HCT116 (cell line): Measurements from ENCODE around the gene GABBR2. TPM values are rescaled to one million over a fixed set of nuclear protein-coding genes. Genes with fewer than 3 reads are reported as not detected.

Experiments used
- ATAC-seq: fragments of 200-7000 bp; cut with Tn5 transposase; 2 replicates; pipeline ENCODE4 v1.9.1; 2020; ENCODE audit warnings: mild to moderate bottlenecking, moderate library complexity
- BruUV-seq: library from RNA; stranded (reverse); fragments of 400-500 nt; replicated peaks from 2 replicates; lab custom pipeline; 2021; lab: Mats Ljungman, UMichigan
- CTCF ChIA-PET: fragments of 300-600 bp; sonication (Branson Sonifier 250); formaldehyde crosslinking; loops from one replicate; lab custom pipeline; 2021; ENCODE audit warnings: antibody characterized with exemption; lab: Charles Lee
- POLR2A ChIA-PET: fragments of 300-600, 350-600 bp; sonication (Branson Sonifier 250); formaldehyde crosslinking; loops from one replicate; lab custom pipeline; 2021; ENCODE audit warnings: antibody characterized with exemption; lab: Charles Lee
- RAD21 ChIA-PET, 2 experiments: fragments of 300-600 bp; sonication (Branson Sonifier 250); formaldehyde crosslinking; loops; one replicate each; lab custom pipeline; 2023; ENCODE audit warnings: low total read pairs in 2 of 2; ENCODE audit not compliant: uncharacterized antibody in 2 of 2, unreplicated experiment in 2 of 2, low non-redundant PET in 1 of 2; lab: Charles Lee
- DNase-seq: peaks from one replicate; pipeline ENCODE4 v3.0.0-alpha.2; 2010; ENCODE audit warnings: low read depth, low spot score
- H2AFZ ChIP-seq: fragments of 200-600 bp; shearing (Covaris generic), sonication (generic); 2 replicates; pipeline ENCODE4 v1.6.1; 2017; ENCODE audit warnings: low read depth, mixed run types, mixed read lengths, antibody characterized with exemption, low read length; ENCODE audit not compliant: poor library complexity, severe bottlenecking
- H3K27ac ChIP-seq: 2 replicates; pipeline ENCODE4 v1.5.1; 2012; ENCODE audit warnings: low read depth, low read length
- H3K27me3 ChIP-seq: fragments of 200-600 bp; sonication (generic); 2 replicates; pipeline ENCODE4 v1.6.1; 2016; ENCODE audit warnings: mixed run types, low read length, mixed read lengths; ENCODE audit not compliant: insufficient read depth
- H3K36me3 ChIP-seq, 2 experiments: fragments of 200-500 bp in 1 of 2; fragments of 200-600 bp in 1 of 2; sonication (Bioruptor generic) in 1 of 2; sonication (generic) in 1 of 2; 2 replicates each; pipeline versions ENCODE4 v1.5.1 to v1.6.1; 2014 to 2016; ENCODE audit warnings: low read length in 2 of 2, inconsistent platforms in 1 of 2, mixed read lengths in 1 of 2, mixed run types in 1 of 2; ENCODE audit not compliant: insufficient read depth in 2 of 2, control insufficient read depth in 1 of 2
- H3K4me1 ChIP-seq, 2 experiments: fragments of 200-600 bp in 1 of 2; sonication (generic) in 1 of 2; 2 replicates each; pipeline versions ENCODE4 v1.5.1 to v1.6.1; 2012 to 2017; ENCODE audit warnings: low read length in 2 of 2, inconsistent platforms in 1 of 2, mild to moderate bottlenecking in 1 of 2, mixed read lengths in 1 of 2, mixed run types in 1 of 2, moderate library complexity in 1 of 2; ENCODE audit not compliant: insufficient read depth in 2 of 2, control insufficient read depth in 1 of 2
- H3K4me2 ChIP-seq: fragments of 200-600 bp; sonication (generic); 2 replicates; pipeline ENCODE4 v1.6.1; 2017; ENCODE audit warnings: mixed run types, low read length, mixed read lengths
- H3K4me3 ChIP-seq, 2 experiments: fragments of 200-600 bp in 1 of 2; sonication (generic) in 1 of 2; replicated peaks in 1 of 2; 2 replicates each; pipeline ENCODE4 v1.5.1; 2011 to 2016; ENCODE audit warnings: low read length in 2 of 2, control low read depth in 1 of 2, low read depth in 1 of 2, mild to moderate bottlenecking in 1 of 2, mixed read lengths in 1 of 2, mixed run types in 1 of 2
- H3K79me2 ChIP-seq: fragments of 200-600 bp; sonication (generic); 2 replicates; pipeline ENCODE4 v1.6.1; 2017; ENCODE audit warnings: mild to moderate bottlenecking, mixed run types, low read length, moderate library complexity, mixed read lengths; ENCODE audit not compliant: insufficient read depth
- H3K9ac ChIP-seq: fragments of 200-600 bp; sonication (generic); 2 replicates; pipeline ENCODE4 v1.6.1; 2016; ENCODE audit warnings: low read length, mixed read lengths
- H3K9me2 ChIP-seq: fragments of 200-600 bp; sonication (generic), shearing (Covaris generic); 2 replicates; pipeline ENCODE4 v1.6.1; 2017; ENCODE audit warnings: mixed run types, mild to moderate bottlenecking, moderate library complexity; ENCODE audit not compliant: insufficient read depth
- H3K9me3 ChIP-seq, 2 experiments: fragments of 200-500 bp in 1 of 2; fragments of 200-600 bp in 1 of 2; sonication (Bioruptor generic) in 1 of 2; sonication (generic) in 1 of 2; 2 replicates each; pipeline ENCODE4 v1.6.1; 2014 to 2017; ENCODE audit warnings: low read length in 2 of 2, mixed read lengths in 2 of 2, inconsistent platforms in 1 of 2, low read depth in 1 of 2, mild to moderate bottlenecking in 1 of 2, mixed run types in 1 of 2, moderate library complexity in 1 of 2; ENCODE audit not compliant: control insufficient read depth in 1 of 2, insufficient read depth in 1 of 2
- H4K20me1 ChIP-seq: fragments of 200-600 bp; sonication (generic), shearing (Covaris generic); 2 replicates; pipeline ENCODE4 v1.6.1; 2017; ENCODE audit warnings: mixed run types, mild to moderate bottlenecking, moderate library complexity; ENCODE audit not compliant: insufficient read depth
- CEBPB ChIP-seq: IDR thresholded peaks from 2 replicates; pipeline ENCODE4 v1.6.1; 2012; ENCODE audit warnings: low read depth
- EGR1 ChIP-seq: IDR thresholded peaks from 2 replicates; pipeline ENCODE4 v1.6.1; 2012; ENCODE audit warnings: low read depth
- ELF1 ChIP-seq: IDR thresholded peaks from 2 replicates; pipeline ENCODE4 v1.6.1; 2012; ENCODE audit warnings: low read depth, borderline replicate concordance
- EZH2 ChIP-seq: fragments of 200-600 bp; sonication (generic); IDR thresholded peaks from 2 replicates; pipeline ENCODE4 v1.6.1; 2017; ENCODE audit warnings: antibody characterized with exemption, mixed run types
- FOSL1 ChIP-seq: IDR thresholded peaks from 2 replicates; pipeline ENCODE4 v1.6.1; 2012; ENCODE audit warnings: low read depth
- JUND ChIP-seq: IDR thresholded peaks from 2 replicates; pipeline ENCODE4 v1.6.1; 2012
- MAX ChIP-seq: IDR thresholded peaks from 2 replicates; pipeline ENCODE4 v1.6.1; 2012
- POLR2A ChIP-seq: IDR thresholded peaks from 2 replicates; pipeline ENCODE4 v1.7.0; 2011; ENCODE audit warnings: borderline replicate concordance; ENCODE audit not compliant: insufficient read depth, insufficient read length; ENCODE audit errors: extremely low read depth
- POLR2AphosphoS5 ChIP-seq: IDR thresholded peaks from 2 replicates; pipeline ENCODE4 v1.6.1; 2011; ENCODE audit warnings: mild to moderate bottlenecking, low read depth, low read length, moderate library complexity
- REST ChIP-seq: IDR thresholded peaks from 2 replicates; pipeline ENCODE4 v1.6.1; 2012; ENCODE audit warnings: low read depth
- YY1 ChIP-seq: IDR thresholded peaks from 2 replicates; pipeline ENCODE4 v1.6.1; 2011; ENCODE audit warnings: low read length, low read depth, moderate library complexity, mild to moderate bottlenecking; ENCODE audit not compliant: insufficient replicate concordance; ENCODE audit errors: extremely low read depth
- ZFX ChIP-seq: fragments of 450-650 bp; IDR thresholded peaks from 2 replicates; pipeline ENCODE4 v1.6.1; 2017
- intact Hi-C: fragments of 100-400 bp; cut with micrococcal nuclease; formaldehyde crosslinking; loops from 2 replicates; pipeline ENCODE4 v1.10.0; 2022
- total RNA-seq: library from RNA; stranded (reverse); gene quantifications from one replicate; pipeline ENCODE4 v1.2.1, GENCODE V29; 2021; ENCODE audit not compliant: unreplicated experiment

The GABBR2 gene
- total RNA-seq, 1 experiment from 2014 or later = 0.15 TPM

GRCh38 chr9:98632839-98633238 lies 75.9 kb downstream of the GABBR2 start:
- no TSS peak for BruUV-seq
- no peak overlapping the region for H3K9ac ChIP-seq
- no peak for ATAC-seq
- TF ChIP-seq ELF1 = no peak
- no peak for TF ChIP-seq POLR2AphosphoS5
- no peak for TF ChIP-seq YY1
- no peak for TF ChIP-seq JUND
- TF ChIP-seq ZFX = no peak
- TF ChIP-seq EZH2 = no peak
- no peak for TF ChIP-seq POLR2A
- no peak for TF ChIP-seq EGR1
- no peak for TF ChIP-seq REST
- TF ChIP-seq CEBPB = no peak
- TF ChIP-seq MAX = no peak
- TF ChIP-seq FOSL1 = no peak
- TF ChIP-seq, all 23 proteins: peak for 0
- RAD21 ChIA-PET = no interaction called here
- no peak overlapping the region for H3K4me2 ChIP-seq
- CTCF ChIA-PET = no interaction called here
- no peaks in the 10 kb centered on the region for H3K9me3 ChIP-seq
- no peak overlapping the region for H2AFZ ChIP-seq
- POLR2A ChIA-PET = no interaction called here
- intact Hi-C loops = no loop called here
- no peaks in the 10 kb centered on the region for H3K79me2 ChIP-seq
- no peaks in the 10 kb centered on the region for H3K36me3 ChIP-seq
- no peaks in the 10 kb centered on the region for H3K9me2 ChIP-seq
- H3K27me3 ChIP-seq = peaks cover 20% of the 10 kb centered on the region; the same call in 1 of the 2 replicates
- DNase-seq = no peak
- no peak overlapping the region for H3K27ac ChIP-seq
- H3K4me3 ChIP-seq = no peak overlapping the region
- H4K20me1 ChIP-seq = no peaks in the 10 kb centered on the region
- peaks cover 0 to 10% of the 10 kb centered on the region in 2 experiments; a peak in 2 of 4 replicates for H3K4me1 ChIP-seq
